Retinal pigment epithelial cell (primary cell): ENCODE data around the gene SLU7.
"Not testable (repeated sequence)": the region's sequence is repeated elsewhere in the genome, so short reads cannot be mapped to it uniquely, and the experiment has no call there.

ENCODE experiments used
- DNase-seq: peaks from one replicate; pipeline ENCODE4 v3.0.0-alpha.2; 2010; ENCODE audit warnings: low read depth
- H3K4me3 ChIP-seq: 2 replicates; pipeline ENCODE4 v1.5.1; 2011; ENCODE audit warnings: mild to moderate bottlenecking, low read length, control low read depth, moderate library complexity
- CTCF ChIP-seq: conservative IDR thresholded peaks from 2 replicates; pipeline ENCODE4 v1.5.1; 2011; ENCODE audit warnings: low read depth, low read length, control low read depth, inconsistent platforms

Gene SLU7

GRCh38 chr5:160442824-160443431 is 24.0 kb upstream of the SLU7 start:
- no peak for TF ChIP-seq CTCF
- DNase-seq = no peak
- no peak overlapping the region for H3K4me3 ChIP-seq

GRCh38 chr5:160441311-160441781 is 22.5 kb upstream of the SLU7 start:
- no peak for TF ChIP-seq CTCF
- DNase-seq = no peak
- H3K4me3 ChIP-seq = no peak overlapping the region

- TF ChIP-seq CTCF = peak; percentile 91
- H3K4me3 ChIP-seq = peak overlapping the region; percentile 38
- DNase-seq = no peak
These were observed 20.3 kb upstream of the SLU7 start for GRCh38 chr5:160439205-160439600.

GRCh38 chr5:160438316-160439204 is 19.7 kb upstream of the SLU7 start:
- no peak for DNase-seq
- TF ChIP-seq CTCF = peak; percentile 93
- peak overlapping the region; percentile 38 for H3K4me3 ChIP-seq

- H3K4me3 ChIP-seq = no peak overlapping the region
- no peak for DNase-seq
- TF ChIP-seq CTCF = no peak
These were observed 18.4 kb upstream of the SLU7 start for GRCh38 chr5:160437271-160437670.

GRCh38 chr5:160436661-160437060 is 17.8 kb upstream of the SLU7 start:
- DNase-seq, H3K4me3 ChIP-seq: not testable (repeated sequence)

GRCh38 chr5:160436017-160436416 is 17.1 kb upstream of the SLU7 start:
- TF ChIP-seq CTCF = no peak
- no peak overlapping the region for H3K4me3 ChIP-seq
- DNase-seq = no peak
